ENCODE results near the gene LAMA3.

LAMA3 gene

GRCh38 chr18:23694637-23695430, 5.6 kb downstream of the LAMA3 start:
- peak overlapping the region; percentile 76 for H3K27ac ChIP-seq
- no peak for TF ChIP-seq ZFX (IDR thresholded peaks at IDR 0.05)
- TF ChIP-seq CTCF (conservative IDR thresholded peaks at IDR 0.05) = no peak

DNA sequence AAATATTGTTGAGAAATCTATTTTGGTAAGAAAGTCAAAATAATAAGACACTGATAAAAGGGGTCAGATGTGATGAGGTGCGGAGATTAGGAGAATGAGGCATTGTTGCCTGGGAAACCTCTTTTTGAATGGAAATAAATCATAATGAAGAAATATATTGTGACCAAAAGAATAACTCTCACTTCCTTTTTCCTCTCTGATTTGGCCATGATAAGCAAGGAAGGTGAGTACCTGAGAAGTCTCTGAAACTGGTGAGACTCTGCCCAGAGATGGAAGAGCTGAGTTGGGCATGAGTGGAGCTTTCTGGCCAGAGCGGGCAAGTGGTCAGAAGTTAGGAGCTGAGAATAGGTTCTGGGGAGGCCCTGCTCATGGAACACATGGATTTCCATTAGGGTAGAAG, 11.8 kb downstream of the LAMA3 start:
- no peak for TF ChIP-seq ZFX (IDR thresholded peaks at IDR 0.05)
- no peak for TF ChIP-seq CTCF (conservative IDR thresholded peaks at IDR 0.05)
- H3K27ac ChIP-seq = no peak overlapping the region

DNA sequence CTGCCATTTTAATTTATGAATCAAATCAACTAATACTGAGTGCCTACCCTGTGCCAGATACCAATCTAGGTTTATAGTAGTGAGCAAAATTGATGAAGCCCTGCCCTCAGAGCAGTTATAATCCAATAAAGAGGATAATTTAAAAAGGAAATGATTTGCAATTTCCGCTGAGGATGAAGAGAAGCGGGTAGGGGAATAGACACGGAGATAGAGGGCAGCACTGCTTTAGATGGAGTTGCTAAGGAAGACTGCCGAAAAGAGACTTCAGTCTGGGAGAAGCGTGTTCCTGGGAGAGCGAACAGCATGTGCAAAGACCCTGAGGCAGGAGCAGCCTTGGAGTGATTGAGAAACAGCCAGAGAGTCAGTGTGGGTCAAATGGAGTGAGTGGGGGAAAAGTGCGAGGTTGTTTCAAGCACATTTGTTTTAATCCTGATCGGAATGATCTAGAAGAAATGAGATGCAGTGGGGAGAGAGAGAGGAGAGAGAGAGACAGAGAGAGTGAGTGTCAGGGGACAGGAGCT, 12.4 kb downstream of the LAMA3 start:
- peak overlapping the region; percentile 27; the same call in 1 of the 2 replicates for H3K27ac ChIP-seq
- TF ChIP-seq CTCF (conservative IDR thresholded peaks at IDR 0.05) (no peak), ZFX (IDR thresholded peaks at IDR 0.05) (no peak)

GRCh38 chr18:23702606-23703005, 13.4 kb downstream of the LAMA3 start:
- H3K27ac ChIP-seq = no peak overlapping the region; the same call in none of the 2 replicates
- TF ChIP-seq CTCF (conservative IDR thresholded peaks at IDR 0.05) = no peak
- no peak for TF ChIP-seq ZFX (IDR thresholded peaks at IDR 0.05)

DNA sequence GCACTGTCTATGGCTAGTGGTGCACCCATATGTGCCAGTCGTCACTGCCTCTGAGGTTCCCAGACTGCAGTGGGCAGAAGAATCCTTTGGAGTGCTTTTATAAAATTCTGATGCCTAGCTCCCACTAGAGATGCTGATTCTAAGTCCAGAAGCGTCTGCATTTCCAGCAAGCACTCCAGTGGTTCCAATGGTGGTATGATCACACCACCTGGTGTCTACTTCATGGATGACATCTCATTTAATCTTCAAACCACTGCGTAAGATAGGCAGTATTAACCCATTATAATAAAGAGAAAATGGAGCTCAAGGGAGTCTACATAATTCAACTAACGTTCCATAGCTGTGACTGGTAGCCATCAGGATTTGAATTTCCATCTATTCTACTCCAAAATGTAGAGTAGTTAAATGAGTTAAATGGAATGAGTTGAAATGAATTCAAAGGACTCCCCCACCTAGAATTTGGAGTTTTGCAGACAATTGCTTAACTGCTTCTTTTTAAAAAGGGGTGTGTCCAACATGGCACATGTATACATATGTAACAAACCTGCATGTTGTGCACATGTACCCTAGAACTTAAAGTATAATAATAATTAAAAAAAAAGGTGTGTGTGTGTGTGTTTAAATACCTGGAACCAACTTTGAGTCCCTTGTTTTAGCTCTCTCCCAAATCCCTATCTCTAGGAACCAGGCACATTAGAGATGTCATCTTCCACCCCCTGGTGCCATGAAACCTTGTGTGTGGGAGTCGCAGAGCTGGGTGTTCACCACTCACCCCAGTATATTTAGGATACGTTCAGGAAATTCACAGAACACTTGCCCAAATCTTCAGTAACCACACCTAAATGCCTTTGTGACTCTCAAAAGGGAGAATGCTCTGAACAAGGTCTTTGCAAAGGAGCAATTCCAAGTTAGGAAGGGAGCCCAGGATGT, 14.1 kb downstream of the LAMA3 start:
- H3K27ac ChIP-seq = no peak overlapping the region
- peak; percentile 72 for TF ChIP-seq CTCF (conservative IDR thresholded peaks at IDR 0.05)
- TF ChIP-seq ZFX (IDR thresholded peaks at IDR 0.05) = no peak

DNA sequence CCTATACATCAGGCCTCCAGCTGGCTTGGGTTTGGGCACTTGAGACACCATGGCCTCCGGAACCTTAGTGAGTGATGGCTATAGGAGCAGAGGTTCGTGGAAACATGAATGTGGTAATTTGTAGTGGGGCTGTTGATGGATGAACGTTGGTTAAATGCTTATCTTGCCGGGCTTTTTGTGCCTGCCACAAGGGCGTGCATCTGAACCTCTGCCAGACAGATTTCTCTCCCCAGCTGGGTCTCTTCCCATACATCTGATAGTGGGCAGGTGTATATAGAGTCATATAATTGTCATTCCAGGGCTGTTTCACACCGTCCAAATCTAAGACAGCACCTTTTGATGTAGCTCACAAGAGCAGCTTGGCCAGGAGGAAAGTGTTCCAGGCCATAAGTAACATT, 14.7 kb downstream of the LAMA3 start:
- TF ChIP-seq ZFX (IDR thresholded peaks at IDR 0.05) (no peak), CTCF (conservative IDR thresholded peaks at IDR 0.05) (no peak)
- H3K27ac ChIP-seq = no peak overlapping the region

GRCh38 chr18:23704806-23705205, 15.6 kb downstream of the LAMA3 start:
- TF ChIP-seq ZFX (IDR thresholded peaks at IDR 0.05) (no peak), CTCF (conservative IDR thresholded peaks at IDR 0.05) (no peak)
- no peak overlapping the region for H3K27ac ChIP-seq

Data from C4-2B (cell line).